CD4-positive, CD25-positive, alpha-beta regulatory T cell (primary cell): ENCODE results near the gene DNPH1. TPM values are rescaled to one million over a fixed set of nuclear protein-coding genes. Genes with fewer than 3 reads are reported as not detected.

Source experiments
- ATAC-seq, 2 donors: fragments of 150-1000 bp; cut with Tn5 transposase; one replicate each; pipeline ENCODE4 v1.10.0; 2021; ENCODE audit warnings: low read depth in 2 of 2, moderate number of reproducible peaks in 2 of 2, moderate library complexity in 1 of 2
- DNase-seq, 3 donors: peaks; one replicate each; pipeline versions ENCODE4 v3.0.0 to v3.0.0-alpha.2; 2012 to 2022; ENCODE audit warnings: mixed read lengths in 1 of 3
- H3K27ac ChIP-seq: one replicate; pipeline ENCODE4 v1.7.0; 2013; ENCODE audit warnings: mild to moderate bottlenecking, low read length; ENCODE audit not compliant: insufficient read depth, poor library complexity, severe bottlenecking
- H3K27me3 ChIP-seq: one replicate; pipeline ENCODE4 v1.7.0; 2013; ENCODE audit warnings: low read length; ENCODE audit not compliant: control insufficient read depth, insufficient read depth
- H3K36me3 ChIP-seq: one replicate; pipeline ENCODE4 v1.7.0; 2013; ENCODE audit warnings: mild to moderate bottlenecking, low read length, moderate library complexity; ENCODE audit not compliant: control insufficient read depth, insufficient read depth
- H3K4me1 ChIP-seq: 2 replicates; pipeline ENCODE4 v1.7.0; 2013; ENCODE audit warnings: mild to moderate bottlenecking, low read length; ENCODE audit not compliant: insufficient read depth, control insufficient read depth, poor library complexity, severe bottlenecking
- H3K4me3 ChIP-seq: one replicate; pipeline ENCODE4 v1.7.0; 2013; ENCODE audit warnings: low read depth, mild to moderate bottlenecking, low read length, moderate library complexity
- H3K9me3 ChIP-seq, 2 experiments: 1 replicate in 1 of 2; 2 replicates in 1 of 2; pipeline ENCODE4 v1.7.0; 2013; ENCODE audit warnings: low read length in 2 of 2, mild to moderate bottlenecking in 1 of 2, moderate library complexity in 1 of 2; ENCODE audit not compliant: control insufficient read depth in 2 of 2
- H3K27ac Mint-ChIP-seq, 3 donors: one replicate each; pipeline ENCODE4 v1.8.0; 2020 to 2022; ENCODE audit warnings: mild to moderate bottlenecking in 3 of 3, mixed read lengths in 3 of 3, moderate library complexity in 2 of 3
- H3K27me3 Mint-ChIP-seq: one replicate; pipeline ENCODE4 v1.8.0; 2022; ENCODE audit warnings: mild to moderate bottlenecking, mixed read lengths
- H3K36me3 Mint-ChIP-seq: one replicate; pipeline ENCODE4 v1.8.0; 2020; ENCODE audit warnings: mixed read lengths
- H3K4me1 Mint-ChIP-seq, 4 donors: one replicate each; pipeline ENCODE4 v1.8.0; 2020 to 2022; ENCODE audit warnings: mixed read lengths in 4 of 4, mild to moderate bottlenecking in 1 of 4
- H3K4me3 Mint-ChIP-seq, 4 donors: one replicate each; pipeline ENCODE4 v1.8.0; 2020 to 2022; ENCODE audit warnings: mild to moderate bottlenecking in 4 of 4, mixed read lengths in 4 of 4, moderate library complexity in 3 of 4
- H3K9me3 Mint-ChIP-seq, 7 donors: one replicate each; pipeline ENCODE4 v1.8.0; 2020 to 2022; ENCODE audit warnings: mixed read lengths in 7 of 7, mild to moderate bottlenecking in 3 of 7, moderate library complexity in 2 of 7
- polyA plus RNA-seq, 4 donors: library from polyadenylated mRNA; unstranded; fragments of 300-500 nt; fragmentation: Illumina TruSeq; gene quantifications; one replicate each; pipeline ENCODE4 v1.2.3, GENCODE V29; 2021
- total RNA-seq: library from RNA; stranded (reverse); gene quantifications from one replicate; pipeline ENCODE4 v1.2.3, GENCODE V29; 2022

DNPH1 gene
- total and polyA plus RNA-seq, 5 donors from 2014 or later: 36.6 to 234 (median 201) TPM

DNA sequence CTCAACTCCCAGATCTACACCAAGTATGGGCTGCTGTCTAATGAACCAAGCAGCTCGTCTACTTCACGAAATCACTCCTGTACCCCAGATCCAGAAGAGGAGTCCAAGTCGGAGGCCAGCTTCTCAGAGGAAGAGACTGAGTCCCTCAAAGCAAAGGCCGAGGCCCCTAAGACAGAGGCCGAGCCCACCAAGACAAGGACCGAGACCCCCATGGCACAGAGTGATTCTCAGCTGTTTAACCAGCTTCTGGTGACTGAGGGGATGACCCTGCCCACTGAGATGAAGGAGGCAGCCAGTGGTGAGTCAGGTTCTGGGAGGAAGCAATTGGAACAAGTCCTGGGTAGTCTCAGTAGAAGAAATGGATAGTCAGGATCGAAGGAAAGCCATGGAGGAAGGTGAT lies 41.5 kb downstream of the DNPH1 start:
- H3K9me3 Mint-ChIP-seq: peaks cover 0 to 2% (median 0%) of the 10 kb centered on the region in 7 donors
- ATAC-seq (no peak), DNase-seq (no peak)
- no peak overlapping the region for H3K27ac Mint-ChIP-seq
- Histone ChIP-seq H3K36me3 (peaks cover 43% of the 10 kb centered on the region), H3K27me3 (no peaks in the 10 kb centered on the region), H3K4me3 (no peak overlapping the region), H3K4me1 (peaks cover 34% of the 10 kb centered on the region), H3K9me3 (no peaks in the 10 kb centered on the region), H3K27ac (no peak overlapping the region)
- H3K36me3 Mint-ChIP-seq: peaks cover 35% of the 10 kb centered on the region
- no peak overlapping the region for H3K4me3 Mint-ChIP-seq
- peaks cover 19 to 57% (median 36%) of the 10 kb centered on the region in 4 donors for H3K4me1 Mint-ChIP-seq
- H3K27me3 Mint-ChIP-seq: no peaks in the 10 kb centered on the region

DNA sequence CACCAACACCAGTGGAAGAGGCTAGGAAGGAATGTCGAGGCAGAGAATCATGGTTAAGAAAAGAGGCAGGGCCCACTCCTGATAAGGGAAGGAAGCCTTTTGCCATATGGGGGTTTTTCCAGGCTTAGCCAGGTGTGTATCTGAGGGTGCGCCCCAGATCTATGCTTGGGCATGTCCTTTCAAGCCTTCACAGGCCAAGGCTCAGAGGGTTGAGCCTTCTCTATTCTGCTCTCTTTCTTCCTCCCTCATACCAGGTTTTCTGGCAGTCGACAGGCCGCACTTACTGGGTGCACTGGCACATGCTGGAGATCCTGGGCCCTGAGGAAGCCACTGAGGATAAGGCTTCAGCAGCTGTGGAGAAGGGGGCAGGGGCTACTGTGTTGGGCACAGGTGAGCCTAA lies 42.6 kb downstream of the DNPH1 start:
- Mint-ChIP-seq H3K27me3 (no peaks in the 10 kb centered on the region), H3K36me3 (peaks cover 30% of the 10 kb centered on the region), H3K9me3 (peaks cover 0 to 2% (median 0%) of the 10 kb centered on the region in 7 donors), H3K4me1 (peaks cover 22 to 66% (median 42%) of the 10 kb centered on the region in 4 donors), H3K27ac (peak overlapping the region in 1 of 3 donors; percentile 56), H3K4me3 (peak overlapping the region in 1 of 4 donors; percentile 21)
- H3K4me3 ChIP-seq: no peak overlapping the region
- H3K9me3 ChIP-seq: no peaks in the 10 kb centered on the region
- no peaks in the 10 kb centered on the region for H3K27me3 ChIP-seq
- ATAC-seq: no peak
- DNase-seq: no peak
- H3K36me3 ChIP-seq: peaks cover 34% of the 10 kb centered on the region
- H3K27ac ChIP-seq: no peak overlapping the region
- peaks cover 44% of the 10 kb centered on the region for H3K4me1 ChIP-seq

DNA sequence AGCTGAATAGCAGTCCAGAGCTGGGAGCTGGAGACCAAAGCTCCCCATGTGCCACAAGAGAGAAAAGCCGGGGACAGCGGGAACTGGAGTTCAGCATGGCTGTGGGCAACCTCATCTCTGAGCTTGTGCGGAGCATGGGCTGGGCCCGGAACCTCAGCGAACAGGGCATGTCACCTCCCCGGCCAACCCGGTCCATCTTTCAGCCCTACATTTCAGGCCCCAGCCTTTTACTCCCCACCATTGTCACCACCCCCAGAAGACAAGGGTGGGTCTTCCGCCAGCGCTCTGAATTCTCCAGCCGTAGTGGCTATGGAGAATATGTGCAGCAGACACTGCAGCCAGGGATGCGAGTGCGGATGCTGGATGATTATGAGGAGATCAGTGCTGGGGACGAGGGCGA lies 43.3 kb downstream of the DNPH1 start:
- Mint-ChIP-seq H3K36me3 (peaks cover 30% of the 10 kb centered on the region), H3K9me3 (peaks cover 0 to 2% (median 0%) of the 10 kb centered on the region in 7 donors), H3K4me1 (peaks cover 22 to 73% (median 47%) of the 10 kb centered on the region in 4 donors), H3K4me3 (peak overlapping the region in 1 of 4 donors; percentile 65), H3K27me3 (no peaks in the 10 kb centered on the region), H3K27ac (peak overlapping the region in 1 of 3 donors; percentile 68)
- Histone ChIP-seq H3K27me3 (no peaks in the 10 kb centered on the region), H3K4me3 (peak overlapping the region; percentile 49), H3K27ac (peak overlapping the region; percentile 62), H3K4me1 (peaks cover 48% of the 10 kb centered on the region), H3K9me3 (no peaks in the 10 kb centered on the region), H3K36me3 (peaks cover 34% of the 10 kb centered on the region)
- ATAC-seq: no peak
- DNase-seq: no peak

DNA sequence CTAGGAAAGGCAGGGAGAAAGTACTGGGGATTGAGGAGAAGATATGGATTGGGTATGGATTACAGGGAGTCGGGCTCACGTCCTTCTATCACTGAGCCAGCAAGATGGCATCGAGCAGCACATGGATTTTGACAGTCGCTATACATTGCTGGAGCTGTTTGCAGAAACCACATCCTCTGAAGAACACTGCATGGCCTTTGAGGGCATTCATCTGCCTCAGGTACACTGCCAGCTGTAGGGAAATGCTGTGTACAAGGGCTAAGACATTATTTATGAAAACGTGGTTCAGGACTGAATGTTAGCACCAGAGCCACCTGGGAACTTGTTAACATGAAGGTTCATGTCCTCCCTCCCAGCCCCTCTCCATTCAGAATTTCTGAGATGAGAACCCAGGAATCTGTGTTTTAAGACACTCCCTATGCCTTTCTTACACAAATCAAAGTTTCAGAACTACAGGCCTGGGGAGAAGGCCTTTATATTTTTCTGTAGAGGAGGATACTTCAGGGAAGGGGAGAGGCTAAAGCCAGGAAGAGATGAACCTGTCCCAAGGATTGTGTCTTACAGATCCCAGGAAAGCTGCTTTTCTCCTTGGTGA lies 43.8 kb downstream of the DNPH1 start:
- Histone ChIP-seq H3K27ac (peak overlapping the region; percentile 62), H3K27me3 (no peaks in the 10 kb centered on the region), H3K4me1 (peaks cover 48% of the 10 kb centered on the region), H3K4me3 (peak overlapping the region; percentile 49), H3K36me3 (peaks cover 31% of the 10 kb centered on the region), H3K9me3 (no peaks in the 10 kb centered on the region)
- peak overlapping the region in 2 of 3 donors; percentile 68 to 77 for H3K27ac Mint-ChIP-seq
- peaks cover 0 to 2% (median 0%) of the 10 kb centered on the region in 7 donors for H3K9me3 Mint-ChIP-seq
- ATAC-seq (peak; percentile 65 to 70), DNase-seq (peak in 2 of 3 donors; percentile 57 to 78)
- H3K4me1 Mint-ChIP-seq: peaks cover 17 to 70% (median 46%) of the 10 kb centered on the region in 4 donors
- no peaks in the 10 kb centered on the region for H3K27me3 Mint-ChIP-seq
- peaks cover 26% of the 10 kb centered on the region for H3K36me3 Mint-ChIP-seq
- H3K4me3 Mint-ChIP-seq: peak overlapping the region; percentile 4 to 65 (median 32)

DNA sequence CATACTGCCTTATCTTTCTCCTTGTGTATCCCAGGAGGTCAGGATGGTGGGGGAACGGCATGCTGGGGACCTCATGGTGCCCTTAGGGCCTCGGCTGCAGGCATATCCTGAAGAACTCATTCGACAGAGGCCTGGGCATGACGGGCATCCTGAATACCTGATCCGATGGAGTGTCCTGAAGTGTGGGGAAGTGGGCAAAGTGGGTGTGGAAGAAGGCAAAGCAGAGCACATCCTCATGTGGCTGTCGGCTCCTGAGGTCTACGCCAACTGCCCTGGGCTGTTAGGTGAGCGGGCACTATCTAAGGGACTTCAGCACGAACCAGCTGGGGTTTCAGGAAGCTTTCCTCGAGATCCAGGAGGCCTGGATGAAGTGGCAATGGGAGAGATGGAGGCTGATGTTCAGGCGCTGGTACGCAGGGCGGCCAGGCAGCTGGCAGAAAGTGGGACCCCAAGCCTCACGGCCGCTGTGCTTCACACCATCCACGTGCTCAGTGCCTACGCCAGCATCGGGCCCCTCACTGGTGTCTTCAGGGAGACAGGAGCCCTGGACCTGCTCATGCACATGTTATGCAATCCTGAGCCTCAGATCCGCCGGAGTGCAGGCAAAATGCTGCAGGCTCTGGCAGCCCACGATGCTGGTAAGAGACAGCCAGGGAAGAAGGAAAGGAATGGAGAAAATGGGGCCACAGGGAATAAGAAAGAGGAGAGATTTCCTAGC lies 44.9 kb downstream of the DNPH1 start:
- ATAC-seq: no peak
- no peak overlapping the region for H3K27ac ChIP-seq
- Mint-ChIP-seq H3K36me3 (peaks cover 20% of the 10 kb centered on the region), H3K4me3 (peak overlapping the region; percentile 34 to 91 (median 76)), H3K27ac (peak overlapping the region; percentile 30 to 89 (median 79)), H3K27me3 (no peaks in the 10 kb centered on the region), H3K4me1 (peaks cover 11 to 63% (median 40%) of the 10 kb centered on the region in 4 donors), H3K9me3 (peaks cover 0 to 2% (median 0%) of the 10 kb centered on the region in 7 donors)
- H3K36me3 ChIP-seq: peaks cover 32% of the 10 kb centered on the region
- DNase-seq: no peak
- peak overlapping the region; percentile 49 for H3K4me3 ChIP-seq
- no peaks in the 10 kb centered on the region for H3K27me3 ChIP-seq
- no peaks in the 10 kb centered on the region for H3K9me3 ChIP-seq
- H3K4me1 ChIP-seq: peaks cover 48% of the 10 kb centered on the region

DNA sequence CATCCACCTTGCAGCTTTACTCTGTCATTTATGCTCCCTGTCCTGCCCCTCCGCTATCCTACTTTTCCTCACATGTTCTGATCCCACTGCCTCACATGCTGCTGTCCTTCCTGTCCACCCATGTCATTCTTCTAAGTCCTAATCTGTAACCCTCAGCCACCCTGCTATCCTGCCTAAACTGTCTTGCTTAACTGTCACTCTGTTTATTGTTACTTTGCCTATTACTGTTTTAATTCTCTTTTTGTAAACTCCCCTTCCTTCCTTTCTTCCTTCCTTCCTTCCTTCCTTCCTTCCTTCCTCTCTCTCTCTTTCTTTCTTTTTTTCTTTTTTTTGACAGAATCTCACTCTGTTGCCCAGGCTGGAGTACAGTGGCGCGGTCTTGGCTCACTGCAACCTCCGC lies 45.8 kb downstream of the DNPH1 start:
- Mint-ChIP-seq H3K36me3 (peaks cover 20% of the 10 kb centered on the region), H3K27me3 (no peaks in the 10 kb centered on the region), H3K4me3 (peak overlapping the region; percentile 90 to 97 (median 92)), H3K4me1 (peaks cover 11 to 61% (median 38%) of the 10 kb centered on the region in 4 donors), H3K27ac (peak overlapping the region; percentile 30 to 99 (median 89)), H3K9me3 (peaks cover 0 to 2% (median 0%) of the 10 kb centered on the region in 7 donors)
- no peaks in the 10 kb centered on the region for H3K27me3 ChIP-seq
- H3K36me3 ChIP-seq: peaks cover 35% of the 10 kb centered on the region
- H3K4me3 ChIP-seq: peak overlapping the region; percentile 74
- H3K9me3 ChIP-seq: no peaks in the 10 kb centered on the region
- DNase-seq: no peak
- no peak overlapping the region for H3K27ac ChIP-seq
- H3K4me1 ChIP-seq: peaks cover 48% of the 10 kb centered on the region
- ATAC-seq: no peak

DNA sequence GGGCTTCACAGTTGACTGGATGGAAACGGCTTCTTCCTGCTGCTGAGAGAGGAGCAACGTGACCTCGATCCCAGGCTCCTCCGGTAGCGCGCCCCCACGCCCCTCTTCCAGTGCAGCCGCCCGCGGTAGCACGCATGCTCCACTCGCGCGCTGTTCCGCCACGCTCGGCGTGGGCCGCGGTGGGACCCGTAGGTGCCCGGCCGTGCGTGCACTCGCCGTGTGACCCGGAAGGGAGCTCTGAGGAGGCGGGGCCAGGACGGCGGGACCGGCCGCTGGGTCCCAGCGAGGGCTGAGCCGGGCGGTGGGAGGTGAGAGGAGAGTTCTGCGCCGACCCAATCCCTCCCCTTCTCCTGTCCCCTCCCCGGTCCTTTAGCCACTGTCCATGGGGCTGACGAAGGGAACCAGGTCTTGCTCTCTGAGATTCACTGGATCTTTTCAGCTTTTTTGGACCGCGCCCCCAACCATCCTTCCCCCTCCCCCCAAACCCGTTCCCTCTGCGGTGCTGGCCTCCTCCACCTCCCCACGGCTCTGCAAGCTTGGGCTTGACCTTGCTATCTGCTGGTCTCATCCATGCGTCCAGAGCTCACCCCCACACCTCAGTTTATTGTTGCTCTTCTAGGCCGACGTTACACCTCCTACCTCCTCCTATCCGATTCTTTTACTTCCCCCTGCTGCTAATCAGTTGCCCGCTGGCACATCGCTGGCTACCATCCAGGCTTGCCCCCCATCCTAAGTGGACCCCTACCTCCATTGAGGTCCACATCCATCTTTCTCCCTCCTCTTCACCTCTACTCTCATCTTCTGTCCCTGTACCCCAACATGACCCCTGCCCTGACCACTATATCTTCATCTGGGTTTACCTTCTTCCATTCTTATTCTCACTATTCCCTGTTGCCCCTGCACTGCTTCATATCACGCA lies 47.1 kb downstream of the DNPH1 start, which contains the start of gene CUL9:
Gene CUL9 (plus strand): TSS at position 255 of the 919 bp plus-strand sequence. CDS start 2,115 bp downstream, outside the sequence.
- no peaks in the 10 kb centered on the region for H3K27me3 Mint-ChIP-seq
- Histone ChIP-seq H3K36me3 (peaks cover 30% of the 10 kb centered on the region), H3K27ac (peak within 1 kb of the TSS; percentile 73), H3K9me3 (no peaks in the 10 kb centered on the region), H3K4me3 (peak within 1 kb of the TSS; percentile 74), H3K27me3 (no peaks in the 10 kb centered on the region), H3K4me1 (peaks cover 48% of the 10 kb centered on the region)
- H3K36me3 Mint-ChIP-seq: peaks cover 18% of the 10 kb centered on the region
- ATAC-seq: peak; percentile 90 to 93
- H3K4me1 Mint-ChIP-seq: peaks cover 11 to 61% (median 35%) of the 10 kb centered on the region in 4 donors
- peaks cover 0 to 3% (median 0%) of the 10 kb centered on the region in 7 donors for H3K9me3 Mint-ChIP-seq
- H3K27ac Mint-ChIP-seq: peak within 1 kb of the TSS; percentile 89 to 99 (median 91)
- DNase-seq: peak; percentile 78 to 85 (median 80)
- H3K4me3 Mint-ChIP-seq: peak within 1 kb of the TSS; percentile 90 to 97 (median 92)
